Stimulated activated CD8-positive, alpha-beta memory T cell treated with anti-CD3 and anti-CD28 coated beads, Interleukin-12 subunit alpha, Interleukin-12 subunit beta, amount 100 ng/mL, for 24 hours (primary cell): ENCODE results near the gene ZNF532.
"Not testable (repeated sequence)": the region's sequence is repeated elsewhere in the genome, so short reads cannot be mapped to it uniquely, and the experiment has no call there.

Source experiments
- DNase-seq: peaks from one replicate; pipeline ENCODE4 v3.0.0-alpha.2; 2020; ENCODE audit errors: extremely low read depth

ZNF532 gene

GRCh38 chr18:58850786-58851469 lies 13.7 kb upstream of the ZNF532 start:
- DNase-seq, result no peak

- no peak for DNase-seq
These were observed 12.8 kb upstream of the ZNF532 start for GRCh38 chr18:58851856-58852255.

- no peak for DNase-seq
These were observed 12.0 kb upstream of the ZNF532 start for GRCh38 chr18:58852629-58853028.

- no peak for DNase-seq
These were observed 11.1 kb upstream of the ZNF532 start for GRCh38 chr18:58853561-58853960.

GRCh38 chr18:58855521-58855920 lies 9.2 kb upstream of the ZNF532 start:
- not testable (repeated sequence) for DNase-seq

GRCh38 chr18:58856881-58857280 lies 7.8 kb upstream of the ZNF532 start:
- no peak for DNase-seq

GRCh38 chr18:58858591-58859468 lies 5.8 kb upstream of the ZNF532 start:
- DNase-seq, result no peak

- DNase-seq, result no peak
These were observed 4.8 kb upstream of the ZNF532 start for GRCh38 chr18:58859907-58860306.

- DNase-seq, result no peak
These were observed 3.9 kb upstream of the ZNF532 start for GRCh38 chr18:58860747-58861231.

GRCh38 chr18:58861353-58861752 lies 3.3 kb upstream of the ZNF532 start:
- DNase-seq, result no peak

- DNase-seq, result no peak
These were observed 2.8 kb upstream of the ZNF532 start for GRCh38 chr18:58861861-58862301.

- DNase-seq, result no peak
These were observed 2.3 kb upstream of the ZNF532 start for GRCh38 chr18:58862356-58862755.

GRCh38 chr18:58862851-58863538 lies 1.7 kb upstream of the ZNF532 start:
- DNase-seq, result no peak

- no peak for DNase-seq
These were observed 1.0 kb upstream of the ZNF532 start for GRCh38 chr18:58863539-58864145.

- no peak for DNase-seq
These were observed 435 bp downstream of the ZNF532 start for GRCh38 chr18:58865033-58865590.

- no peak for DNase-seq
These were observed 1.0 kb downstream of the ZNF532 start for GRCh38 chr18:58865701-58866065.

- no peak for DNase-seq
These were observed 1.5 kb downstream of the ZNF532 start for GRCh38 chr18:58866066-58866772.

GRCh38 chr18:58866773-58867150 lies 2.1 kb downstream of the ZNF532 start:
- DNase-seq, result no peak

- no peak for DNase-seq
These were observed 2.7 kb downstream of the ZNF532 start for GRCh38 chr18:58867281-58867961.

GRCh38 chr18:58868440-58868839 lies 3.8 kb downstream of the ZNF532 start:
- DNase-seq, result no peak
